Hepatocyte (in vitro differentiated cells): ENCODE results near the gene AGBL1.

Experiments
- CTCF ChIP-seq: fragments of 200-600 bp; sonication (generic); IDR thresholded peaks from 2 replicates; pipeline ENCODE4 v1.5.1; 2016; ENCODE audit warnings: antibody characterized with exemption, mild to moderate bottlenecking; ENCODE audit not compliant: poor library complexity
- EZH2 ChIP-seq: fragments of 200-600 bp; sonication (generic); IDR thresholded peaks from 2 replicates; pipeline ENCODE4 v1.6.1; 2016; ENCODE audit warnings: antibody characterized with exemption, mild to moderate bottlenecking, borderline replicate concordance
- EZH2phosphoT487 ChIP-seq: fragments of 200-600 bp; sonication (generic); IDR thresholded peaks from one replicate; pipeline ENCODE4 v1.6.1; 2018; ENCODE audit warnings: antibody characterized with exemption, mild to moderate bottlenecking, low read depth, moderate library complexity; ENCODE audit not compliant: unreplicated experiment, severe bottlenecking

GRCh38 chr15:86353213-86353612, 273.5 kb downstream of the AGBL1 start:
- no peak for TF ChIP-seq CTCF
- no peak for TF ChIP-seq EZH2phosphoT487
- no peak for TF ChIP-seq EZH2
